Activated T-cell treated with anti-CD3 and anti-CD28 coated beads, Interleukin-2, amount 50 U/mL, for 4 hours (primary cell): Measurements from ENCODE around the gene PUM2. TPM values are rescaled to one million over a fixed set of nuclear protein-coding genes. Genes with fewer than 3 reads are reported as not detected.
A peak's percentile ranks its signal among the peaks of the same experiment; 100 is the strongest.

Experiments
- ATAC-seq, 2 donors: fragments of 200-7000 bp; cut with Tn5 transposase; one replicate each; pipeline ENCODE4 v1.10.0; 2021
- DNase-seq: peaks from one replicate; pipeline ENCODE4 v3.0.0-alpha.2; 2020
- H3K27me3 Mint-ChIP-seq: one replicate; pipeline ENCODE4 v1.8.0; 2021; ENCODE audit warnings: low read depth, mixed read lengths
- H3K36me3 Mint-ChIP-seq: one replicate; pipeline ENCODE4 v1.8.0; 2022; ENCODE audit warnings: mixed read lengths; ENCODE audit not compliant: insufficient read depth
- H3K4me1 Mint-ChIP-seq: one replicate; pipeline ENCODE4 v1.8.0; 2021; ENCODE audit warnings: low read depth, mixed read lengths
- H3K4me3 Mint-ChIP-seq: one replicate; pipeline ENCODE4 v1.8.0; 2021; ENCODE audit warnings: mild to moderate bottlenecking, moderate library complexity, mixed read lengths
- H3K9me3 Mint-ChIP-seq: one replicate; pipeline ENCODE4 v1.8.0; 2021; ENCODE audit warnings: mixed read lengths
- total RNA-seq, 3 donors: library from RNA; stranded (reverse); gene quantifications; one replicate each; pipeline ENCODE4 v1.2.1, GENCODE V29; 2021

Gene PUM2
- total RNA-seq, 3 donors from 2014 or later, result 88.1 to 92.6 (median 91.3) TPM

- peaks cover 39% of the 10 kb centered on the region for H3K27me3 Mint-ChIP-seq
Measured at GRCh38 chr2:20231159-20231558, 119.5 kb downstream of the PUM2 start.

GRCh38 chr2:20230114-20230425, 120.6 kb downstream of the PUM2 start:
- Mint-ChIP-seq H3K27me3 (peaks cover 43% of the 10 kb centered on the region), H3K4me3 (no peak overlapping the region), H3K9me3 (no peaks in the 10 kb centered on the region), H3K4me1 (peaks cover 3% of the 10 kb centered on the region), H3K36me3 (no peaks in the 10 kb centered on the region)
- no peak for ATAC-seq
- DNase-seq, result no peak

More at GRCh38 chr2:20231159-20231558, 119.5 kb downstream of the PUM2 start:
- Mint-ChIP-seq H3K4me1 (no peaks in the 10 kb centered on the region), H3K9me3 (no peaks in the 10 kb centered on the region), H3K36me3 (no peaks in the 10 kb centered on the region), H3K4me3 (no peak overlapping the region)
- ATAC-seq (no peak), DNase-seq (no peak)

DNA sequence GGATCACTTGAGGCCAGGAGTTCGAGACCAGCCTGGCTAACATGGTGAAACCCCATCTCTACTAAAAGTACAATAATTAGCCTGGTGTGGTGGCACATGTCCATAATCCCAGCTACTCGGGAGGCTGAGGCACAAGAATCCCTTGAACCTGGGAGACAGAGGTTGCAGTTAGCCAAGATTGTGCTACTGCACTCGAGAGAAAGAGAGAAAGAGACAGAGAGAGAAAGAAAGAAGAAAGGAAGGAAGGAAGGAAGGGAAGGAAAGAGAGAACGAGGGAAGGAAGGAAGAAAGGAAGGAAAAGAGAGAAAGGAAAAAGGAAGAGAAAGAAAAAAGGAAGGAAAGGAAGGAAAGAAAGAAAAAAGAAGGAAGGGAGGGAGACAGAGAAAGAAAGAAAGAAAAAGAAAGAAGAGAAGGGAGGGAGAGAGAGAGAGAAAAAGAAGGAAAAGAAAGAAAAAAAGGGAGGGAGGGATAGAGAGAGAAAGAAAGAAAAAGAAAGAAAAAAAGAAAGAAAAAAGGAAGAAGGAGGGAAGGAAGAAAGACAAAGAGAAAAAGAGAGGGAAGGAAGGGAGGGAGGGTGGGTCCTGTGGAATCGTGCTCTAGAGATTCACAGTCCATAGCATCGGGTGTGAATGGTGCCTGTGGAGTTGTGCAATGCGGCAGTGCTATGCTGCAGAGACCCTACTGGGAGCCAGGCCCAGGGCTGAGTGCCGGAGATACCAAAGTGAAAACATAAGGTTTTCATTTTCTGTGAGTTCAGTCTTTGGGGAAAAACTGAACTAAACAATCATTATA, 121.1 kb downstream of the PUM2 start:
- peaks cover 43% of the 10 kb centered on the region for H3K27me3 Mint-ChIP-seq
- peaks cover 3% of the 10 kb centered on the region for H3K4me1 Mint-ChIP-seq
- H3K9me3 Mint-ChIP-seq, result no peaks in the 10 kb centered on the region
- ATAC-seq, result no peak
- DNase-seq, result no peak
- no peaks in the 10 kb centered on the region for H3K36me3 Mint-ChIP-seq
- H3K4me3 Mint-ChIP-seq, result no peak overlapping the region

DNA sequence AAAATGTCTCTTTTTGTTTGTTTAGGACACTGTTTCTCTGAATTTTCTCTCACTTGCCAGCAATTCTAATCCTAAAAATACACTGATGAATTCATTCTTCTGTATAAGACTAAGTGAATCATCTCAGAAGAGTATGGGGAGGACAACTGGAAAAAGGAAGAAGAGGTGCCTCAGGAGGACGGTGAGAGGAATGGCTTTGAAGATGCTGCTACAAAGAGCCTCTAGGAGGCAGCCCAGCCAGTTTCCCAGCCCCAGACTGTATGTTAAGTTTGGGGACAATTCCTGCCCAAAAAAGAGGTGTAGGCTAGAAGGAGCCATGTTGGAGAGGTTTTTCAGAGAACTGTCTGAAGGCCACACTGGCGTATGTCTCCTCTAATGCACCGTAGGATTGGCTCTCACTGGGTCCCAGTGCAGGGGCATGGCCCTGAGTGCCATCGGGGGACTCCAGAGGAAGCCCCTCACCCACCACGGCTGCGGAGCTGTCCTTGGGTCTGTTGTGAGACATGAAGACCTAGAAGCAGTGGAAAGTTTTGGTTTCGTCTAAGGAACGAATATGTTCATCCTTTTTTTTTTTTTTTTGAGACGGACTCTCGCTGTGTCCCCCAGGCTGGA, 122.6 kb downstream of the PUM2 start:
- H3K4me3 Mint-ChIP-seq, result no peak overlapping the region
- no peak for DNase-seq

GRCh38 chr2:20226152-20226545, 124.5 kb downstream of the PUM2 start:
- DNase-seq, result no peak
- ATAC-seq, result no peak
- Mint-ChIP-seq H3K9me3 (no peaks in the 10 kb centered on the region), H3K4me1 (peaks cover 9% of the 10 kb centered on the region), H3K4me3 (no peak overlapping the region), H3K36me3 (no peaks in the 10 kb centered on the region), H3K27me3 (peaks cover 53% of the 10 kb centered on the region)

More for the DNA sequence above, 122.6 kb downstream of the PUM2 start:
- Mint-ChIP-seq H3K4me1 (peaks cover 4% of the 10 kb centered on the region), H3K36me3 (no peaks in the 10 kb centered on the region), H3K27me3 (peaks cover 45% of the 10 kb centered on the region), H3K9me3 (no peaks in the 10 kb centered on the region)
- no peak for ATAC-seq

DNA sequence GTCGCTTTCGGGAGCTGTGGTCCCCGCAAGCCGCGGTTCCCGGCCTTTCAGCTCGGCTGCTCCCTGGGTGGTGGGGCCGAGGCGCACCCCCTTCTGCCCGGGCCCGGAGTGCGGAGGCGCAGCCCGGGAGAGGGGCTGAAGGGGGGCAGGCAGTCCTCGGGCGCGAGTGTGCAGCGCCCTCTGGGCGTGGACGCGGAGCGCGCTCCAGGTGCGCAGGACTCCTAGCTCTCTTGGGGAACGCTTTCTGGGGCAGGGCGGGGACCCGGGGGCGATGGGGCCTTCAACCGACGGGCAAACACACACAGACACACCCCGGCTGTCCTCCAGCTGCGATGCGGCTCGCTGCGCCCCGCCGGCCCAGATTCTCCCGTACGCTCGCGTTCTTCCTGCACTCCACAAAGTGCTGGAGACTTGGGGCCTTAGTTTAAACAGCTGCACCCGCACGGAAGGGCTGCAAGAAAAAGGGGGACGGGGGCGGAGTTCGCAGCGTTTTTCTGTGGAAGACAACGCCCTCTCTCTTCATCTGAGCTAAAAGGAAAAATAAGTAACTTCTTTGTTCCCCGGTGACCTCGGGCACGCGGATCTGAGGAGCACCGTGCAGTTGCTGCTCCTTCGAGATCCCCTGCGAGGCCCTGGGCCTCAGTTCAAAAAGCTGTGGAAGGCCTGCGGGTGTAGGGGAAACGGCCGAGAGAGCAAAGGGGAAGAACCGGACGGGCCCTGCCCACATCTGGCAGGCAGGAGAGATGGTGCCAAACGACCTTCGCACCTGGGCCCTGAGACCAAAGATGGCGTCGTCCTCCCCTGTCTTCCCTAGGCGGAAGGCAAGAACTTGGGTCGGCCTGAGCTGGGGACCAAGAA, 125.1 kb downstream of the PUM2 start:
- ATAC-seq, result peak; percentile 64 to 68
- peaks cover 9% of the 10 kb centered on the region for H3K4me1 Mint-ChIP-seq
- no peaks in the 10 kb centered on the region for H3K9me3 Mint-ChIP-seq
- H3K36me3 Mint-ChIP-seq, result no peaks in the 10 kb centered on the region
- H3K4me3 Mint-ChIP-seq, result peak overlapping the region; percentile 53
- peaks cover 53% of the 10 kb centered on the region for H3K27me3 Mint-ChIP-seq
- no peak for DNase-seq

GRCh38 chr2:20224716-20225293, 125.8 kb downstream of the PUM2 start, which contains the start of gene SDC1:
Gene SDC1, minus strand, starts transcription at chr2:20225130. Its CDS starts 263 bp downstream, at chr2:20224867.
- Mint-ChIP-seq H3K4me3 (peak within 1 kb of the TSS; percentile 53), H3K27me3 (peaks cover 58% of the 10 kb centered on the region), H3K36me3 (no peaks in the 10 kb centered on the region), H3K9me3 (no peaks in the 10 kb centered on the region), H3K4me1 (peaks cover 9% of the 10 kb centered on the region)
- ATAC-seq, result peak; percentile 41 to 44
- no peak for DNase-seq

DNA sequence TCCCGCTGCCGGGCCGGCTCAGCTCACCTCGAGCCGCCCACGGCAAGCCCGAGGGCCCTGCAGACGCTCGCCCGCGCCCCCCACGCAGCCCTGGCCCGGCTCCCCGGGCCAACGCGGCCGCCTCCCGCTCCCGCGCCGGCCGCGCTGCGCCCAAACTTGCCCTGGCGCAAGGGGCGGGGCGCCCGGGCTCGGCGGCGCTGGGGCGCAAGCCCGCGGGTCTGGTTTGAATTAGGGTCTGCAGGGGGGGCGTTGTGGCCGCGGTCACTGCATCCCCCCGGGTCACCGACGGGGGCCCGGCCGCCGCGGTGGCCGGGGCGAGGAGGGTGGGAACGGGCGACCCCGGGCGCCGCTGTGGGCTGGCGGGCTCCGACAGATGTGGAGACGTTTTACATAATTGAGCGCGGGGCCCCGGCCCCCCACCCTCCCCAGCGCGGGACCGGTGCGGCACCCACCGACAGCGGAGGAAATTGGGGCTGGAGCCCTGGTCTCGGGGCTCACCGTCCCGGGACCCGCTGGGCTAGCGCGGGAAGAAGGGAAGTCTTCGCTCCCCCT, 126.4 kb downstream of the PUM2 start:
- Mint-ChIP-seq H3K4me3 (no peak overlapping the region), H3K27me3 (peaks cover 60% of the 10 kb centered on the region), H3K4me1 (peaks cover 9% of the 10 kb centered on the region)

DNA sequence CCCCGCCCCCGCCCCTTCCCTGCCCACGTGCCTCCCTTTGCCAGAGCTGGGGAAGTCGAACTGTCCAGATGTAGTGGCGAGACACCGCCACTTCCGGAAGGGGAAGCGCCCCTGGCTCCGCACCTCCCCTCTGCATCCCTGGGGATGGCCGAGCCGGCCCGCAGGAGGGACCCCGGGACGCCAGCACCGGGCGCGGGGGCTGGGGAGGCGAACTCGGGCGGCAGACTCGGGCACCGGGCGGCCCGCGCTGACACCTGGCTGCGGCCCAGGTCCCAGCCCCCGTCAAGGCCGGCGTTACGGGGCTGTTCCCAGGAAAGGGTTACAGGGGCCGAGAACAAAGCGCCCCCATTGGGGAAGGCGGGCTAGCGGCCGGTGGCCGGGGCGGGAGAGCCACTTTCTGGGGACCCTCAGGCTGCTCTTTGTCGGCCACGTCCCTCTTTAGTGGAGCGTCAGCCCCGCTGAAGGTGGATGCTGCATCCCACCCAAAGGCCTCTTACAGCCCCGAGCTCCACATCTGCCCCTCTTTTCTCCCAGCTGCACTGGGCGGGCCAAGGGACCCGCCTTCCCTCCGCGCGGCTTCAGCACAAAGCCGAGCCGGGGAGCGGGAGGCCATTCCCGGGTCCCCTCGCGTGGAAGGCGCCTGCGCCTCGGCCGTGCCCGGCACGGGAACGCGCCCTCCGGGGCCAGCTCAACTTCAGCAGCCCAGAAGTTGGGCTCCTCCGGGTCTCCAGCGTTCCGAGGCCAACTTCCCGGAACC, 127.1 kb downstream of the PUM2 start:
- peaks cover 60% of the 10 kb centered on the region for H3K27me3 Mint-ChIP-seq
- no peaks in the 10 kb centered on the region for H3K9me3 Mint-ChIP-seq
- ATAC-seq, result peak; percentile 36 to 45
- no peaks in the 10 kb centered on the region for H3K36me3 Mint-ChIP-seq
- peaks cover 9% of the 10 kb centered on the region for H3K4me1 Mint-ChIP-seq
- DNase-seq, result no peak
- H3K4me3 Mint-ChIP-seq, result no peak overlapping the region

More for the DNA sequence above, 126.4 kb downstream of the PUM2 start:
- Mint-ChIP-seq H3K9me3 (no peaks in the 10 kb centered on the region), H3K36me3 (no peaks in the 10 kb centered on the region)
- ATAC-seq, result peak; percentile 38 to 39
- no peak for DNase-seq

- no peak for ATAC-seq
- Mint-ChIP-seq H3K27me3 (peaks cover 59% of the 10 kb centered on the region), H3K9me3 (no peaks in the 10 kb centered on the region), H3K4me3 (peak overlapping the region; percentile 20), H3K36me3 (no peaks in the 10 kb centered on the region), H3K4me1 (peaks cover 9% of the 10 kb centered on the region)
- no peak for DNase-seq
Measured at GRCh38 chr2:20222769-20223406, 127.8 kb downstream of the PUM2 start.

GRCh38 chr2:20222014-20222768, 128.5 kb downstream of the PUM2 start:
- peaks cover 52% of the 10 kb centered on the region for H3K27me3 Mint-ChIP-seq
- H3K4me1 Mint-ChIP-seq, result peaks cover 9% of the 10 kb centered on the region
- no peak overlapping the region for H3K4me3 Mint-ChIP-seq
- no peaks in the 10 kb centered on the region for H3K9me3 Mint-ChIP-seq
- no peak for ATAC-seq
- no peak for DNase-seq
- no peaks in the 10 kb centered on the region for H3K36me3 Mint-ChIP-seq

- DNase-seq (no peak), ATAC-seq (no peak)
- Mint-ChIP-seq H3K4me1 (peaks cover 9% of the 10 kb centered on the region), H3K27me3 (peaks cover 52% of the 10 kb centered on the region), H3K4me3 (no peak overlapping the region), H3K36me3 (no peaks in the 10 kb centered on the region), H3K9me3 (no peaks in the 10 kb centered on the region)
Measured at GRCh38 chr2:20221555-20221973, 129.1 kb downstream of the PUM2 start.
